Activated CD8-positive, alpha-beta T cell treated with anti-CD3 and anti-CD28 coated beads for 36 hours (primary cell): ENCODE results near the gene BCAS4. TPM values are rescaled to one million over a fixed set of nuclear protein-coding genes. Genes with fewer than 3 reads are reported as not detected.

Experiments used
- ATAC-seq: fragments of 200-7000 bp; cut with Tn5 transposase; one replicate; pipeline ENCODE4 v1.10.0; 2021; ENCODE audit warnings: mild to moderate bottlenecking, moderate library complexity
- CTCF ChIA-PET: fragments of 350-600 bp; sonication (Branson Sonifier 250); formaldehyde crosslinking; loops from one replicate; lab custom pipeline; 2021; ENCODE audit warnings: antibody characterized with exemption; lab: Charles Lee
- POLR2A ChIA-PET: fragments of 350-600 bp; sonication (Branson Sonifier 250); formaldehyde crosslinking; loops from one replicate; lab custom pipeline; 2021; ENCODE audit warnings: antibody characterized with exemption; lab: Charles Lee
- DNase-seq: peaks from one replicate; pipeline ENCODE4 v3.0.0-alpha.2; 2020
- H3K27ac Mint-ChIP-seq: one replicate; pipeline ENCODE4 v1.8.0; 2021; ENCODE audit warnings: mild to moderate bottlenecking, mixed read lengths
- H3K27me3 Mint-ChIP-seq: one replicate; pipeline ENCODE4 v1.8.0; 2021; ENCODE audit warnings: mixed read lengths
- H3K36me3 Mint-ChIP-seq: one replicate; pipeline ENCODE4 v1.8.0; 2021; ENCODE audit warnings: low read depth, mixed read lengths
- H3K4me1 Mint-ChIP-seq: one replicate; pipeline ENCODE4 v1.8.0; 2021; ENCODE audit warnings: low read depth, mixed read lengths
- H3K4me3 Mint-ChIP-seq: one replicate; pipeline ENCODE4 v1.8.0; 2021; ENCODE audit warnings: mild to moderate bottlenecking, moderate library complexity, mixed read lengths
- H3K9me3 Mint-ChIP-seq: one replicate; pipeline ENCODE4 v1.8.0; 2021; ENCODE audit warnings: mixed read lengths
- CTCF ChIP-seq: fragments of 200-600 bp; IDR thresholded peaks from one replicate; pipeline ENCODE4 v1.8.0; 2022; ENCODE audit warnings: antibody characterized with exemption, mild to moderate bottlenecking
- intact Hi-C: fragments of 100-400 bp; cut with micrococcal nuclease; formaldehyde crosslinking; loops from one replicate; pipeline ENCODE4 v1.10.0; 2022
- total RNA-seq, 2 experiments: library from RNA; stranded (reverse); gene quantifications; one replicate each; pipeline ENCODE4 v1.2.3, GENCODE V29; 2021

Gene BCAS4, protein sequence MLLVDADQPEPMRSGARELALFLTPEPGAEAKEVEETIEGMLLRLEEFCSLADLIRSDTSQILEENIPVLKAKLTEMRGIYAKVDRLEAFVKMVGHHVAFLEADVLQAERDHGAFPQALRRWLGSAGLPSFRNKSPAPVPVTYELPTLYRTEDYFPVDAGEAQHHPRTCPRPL
- 10 to 100 TPM; 27.3 to 31.7 TPM for total RNA-seq

- H3K27ac Mint-ChIP-seq, result peak within 1 kb of the TSS; percentile 87
- peaks cover 3% of the 10 kb centered on the region for H3K36me3 Mint-ChIP-seq
- ATAC-seq (peak; percentile 82), DNase-seq (peak; percentile 85)
- peak; percentile 79 for TF ChIP-seq CTCF
- peaks cover 26% of the 10 kb centered on the region for H3K4me1 Mint-ChIP-seq
- H3K9me3 Mint-ChIP-seq, result no peaks in the 10 kb centered on the region
- intact Hi-C loops, result loop anchor here (5.0 kb wide), 1 partner anchor 132 kb away; no protein-coding TSS in a partner anchor
- POLR2A ChIA-PET, result interaction anchor here (0.7 to 2.5 kb wide), 25 partner anchors 9 to 180 kb away, joined by 3 to 48 read pairs (median 4); partner anchors contain the start of genes ADNP and DPM1
- H3K27me3 Mint-ChIP-seq, result no peaks in the 10 kb centered on the region
- CTCF ChIA-PET, result interaction anchor here (0.6 to 9.9 kb wide), 64 partner anchors 8 to 831 kb away, joined by 3 to 253 read pairs (median 4); partner anchors contain the start of genes ADNP, DPM1 and MOCS3
- peak within 1 kb of the TSS; percentile 92 for H3K4me3 Mint-ChIP-seq
Measured at GRCh38 chr20:50794846-50795634, at the start of gene BCAS4. Gene BCAS4 (plus strand): TSS chr20:50795061. CDS start chr20:50795084, 23 bp downstream.

DNA sequence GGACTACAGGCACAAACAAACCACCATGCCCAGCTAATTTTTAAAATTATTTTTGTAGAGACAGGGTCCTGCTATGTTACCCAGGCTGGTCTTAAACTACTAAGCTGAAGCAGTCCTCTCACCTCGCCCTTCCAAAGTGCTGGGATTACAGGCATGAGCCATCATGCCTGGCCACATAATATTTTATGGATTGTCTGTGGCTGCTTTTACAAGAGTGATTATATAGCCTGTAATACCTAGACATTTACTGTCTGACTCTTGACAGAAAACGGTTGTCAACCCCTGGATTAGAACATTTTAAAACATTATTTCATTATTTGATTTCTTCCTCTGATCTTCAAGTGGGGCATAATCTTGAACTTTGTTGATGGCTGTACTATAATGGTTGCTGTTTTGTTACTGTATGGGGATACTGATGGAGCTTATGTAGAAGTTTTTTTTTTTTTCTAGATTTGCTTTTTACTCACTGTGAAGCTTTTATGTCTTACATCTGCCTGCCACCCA is 49.2 kb upstream of the BCAS4 start:
- Mint-ChIP-seq H3K36me3 (peaks cover 4% of the 10 kb centered on the region), H3K27ac (peak overlapping the region; percentile 11), H3K4me3 (no peak overlapping the region), H3K9me3 (no peaks in the 10 kb centered on the region), H3K27me3 (no peaks in the 10 kb centered on the region), H3K4me1 (peaks cover 29% of the 10 kb centered on the region)
- intact Hi-C loops, result loop anchor here (2.0 to 10.0 kb wide), 2 partner anchors 13 to 81 kb away; no protein-coding TSS in a partner anchor
- TF ChIP-seq CTCF, result no peak
- no peak for DNase-seq
- ChIA-PET POLR2A (interaction anchor here (0.9 kb wide), 1 partner anchor 20 kb away, joined by 3 read pairs; no protein-coding TSS in a partner anchor), CTCF (interaction anchor here (1.4 to 1.5 kb wide), 2 partner anchors 82 to 113 kb away, joined by 3 to 6 read pairs; no protein-coding TSS in a partner anchor)
- no peak for ATAC-seq

DNA sequence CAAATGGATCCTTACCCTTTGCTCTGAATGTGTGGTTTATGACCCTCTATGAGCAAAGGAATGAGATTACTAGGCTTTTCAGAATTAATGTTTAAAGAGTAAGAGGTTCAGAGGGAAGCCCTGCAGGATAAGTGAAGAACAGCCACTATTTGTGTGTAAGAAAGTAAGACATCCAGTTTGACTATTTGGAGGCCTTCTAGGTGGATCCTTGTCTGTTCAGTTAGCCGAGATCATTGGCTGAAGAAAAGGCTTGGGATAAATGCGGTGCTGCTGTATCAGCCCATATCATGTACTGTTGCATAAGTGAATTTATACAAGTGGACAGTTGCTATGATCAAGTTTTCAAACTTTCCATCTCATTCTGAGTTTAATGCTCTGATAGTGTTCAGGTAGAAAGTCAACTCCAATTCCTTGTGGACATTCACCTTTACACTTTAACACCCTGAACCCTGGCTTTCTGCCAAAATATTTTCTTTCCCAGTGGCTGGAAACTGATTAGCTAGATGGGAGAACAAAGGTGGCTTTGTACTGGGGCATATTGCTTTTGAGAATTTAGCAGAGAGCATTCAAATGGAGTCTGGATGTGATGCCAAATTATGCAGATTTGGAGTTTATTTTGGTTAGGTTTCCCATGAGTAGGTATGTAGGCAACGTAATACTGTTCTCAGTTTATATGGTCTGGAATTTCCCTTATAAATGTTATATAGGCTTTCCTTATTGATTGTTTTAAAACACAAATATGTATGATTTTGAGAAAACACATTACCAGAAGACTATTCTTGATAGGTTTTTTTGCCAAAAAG is 48.5 kb upstream of the BCAS4 start:
- Mint-ChIP-seq H3K27ac (peak overlapping the region; percentile 11), H3K27me3 (no peaks in the 10 kb centered on the region), H3K36me3 (peaks cover 4% of the 10 kb centered on the region), H3K9me3 (no peaks in the 10 kb centered on the region), H3K4me3 (no peak overlapping the region), H3K4me1 (peaks cover 25% of the 10 kb centered on the region)
- peak; percentile 72 for ATAC-seq
- ChIA-PET POLR2A (no interaction called here), CTCF (interaction anchor here (0.6 to 1.5 kb wide), 2 partner anchors 27 to 83 kb away, joined by 3 to 6 read pairs; no protein-coding TSS in a partner anchor)
- TF ChIP-seq CTCF, result no peak
- intact Hi-C loops, result loop anchor here (2.0 to 10.0 kb wide), 2 partner anchors 14 to 82 kb away; no protein-coding TSS in a partner anchor
- DNase-seq, result no peak

- peaks cover 4% of the 10 kb centered on the region for H3K36me3 Mint-ChIP-seq
- DNase-seq, result no peak
- no peaks in the 10 kb centered on the region for H3K9me3 Mint-ChIP-seq
- TF ChIP-seq CTCF, result no peak
- H3K4me3 Mint-ChIP-seq, result no peak overlapping the region
- H3K27me3 Mint-ChIP-seq, result no peaks in the 10 kb centered on the region
- H3K4me1 Mint-ChIP-seq, result peaks cover 25% of the 10 kb centered on the region
- ChIA-PET POLR2A (interaction anchor here (1.0 to 1.1 kb wide), 2 partner anchors 16 to 48 kb away, joined by 3 read pairs; partner anchors contain the start of genes BCAS4 and PARD6B), CTCF (interaction anchor here (3.8 kb wide), 1 partner anchor 121 kb away, joined by 23 read pairs; no protein-coding TSS in a partner anchor)
- peak overlapping the region; percentile 79 for H3K27ac Mint-ChIP-seq
- ATAC-seq, result no peak
- intact Hi-C loops, result loop anchor here (2.0 to 10.0 kb wide), 2 partner anchors 14 to 82 kb away; no protein-coding TSS in a partner anchor
Measured at GRCh38 chr20:50747275-50747674, 47.6 kb upstream of the BCAS4 start.
